H1 (cell line): ENCODE results near the gene XYLB. TPM values are rescaled to one million over a fixed set of nuclear protein-coding genes. Genes with fewer than 3 reads are reported as not detected.

Source experiments
- CTCF ChIA-PET: fragments of 300-600 bp; sonication (Branson Sonifier 250); formaldehyde crosslinking; loops from one replicate; lab custom pipeline; 2021; ENCODE audit not compliant: partially characterized antibody; lab: Charles Lee
- POLR2A ChIA-PET: fragments of 300-600 bp; sonication (Branson Sonifier 250); formaldehyde crosslinking; loops from one replicate; lab custom pipeline; 2021; ENCODE audit warnings: inconsistent platforms; ENCODE audit not compliant: partially characterized antibody; lab: Charles Lee
- DNase-seq, 2 experiments: peaks; one replicate each; pipeline versions ENCODE4 v3.0.0 to v3.0.0-alpha.2; 2010 to 2022; ENCODE audit warnings: low spot score in 2 of 2, low read depth in 1 of 2, mixed read lengths in 1 of 2
- FAIRE-seq: peaks from 2 replicates; lab custom pipeline; 2011; peaks lifted over from hg19 to GRCh38; lab: Jason Lieb, UNC
- H2AFZ ChIP-seq: 2 replicates; pipeline ENCODE4 v1.8.1; 2012; ENCODE audit warnings: low read length, inconsistent platforms
- H2AK5ac ChIP-seq: 2 replicates; pipeline ENCODE4 v1.6.1; 2013; ENCODE audit warnings: low read depth, low read length
- H2BK120ac ChIP-seq: replicated peaks from 2 replicates; pipeline ENCODE3; 2013; ENCODE audit warnings: low read depth, low read length, inconsistent platforms
- H2BK12ac ChIP-seq: 2 replicates; pipeline ENCODE4 v1.6.1; 2013; ENCODE audit warnings: low read depth, low read length
- H2BK15ac ChIP-seq: 2 replicates; pipeline ENCODE4 v1.6.1; 2013; ENCODE audit warnings: low read length
- H2BK20ac ChIP-seq: 2 replicates; pipeline ENCODE4 v1.6.1; 2013; ENCODE audit warnings: low read length
- H2BK5ac ChIP-seq: 2 replicates; pipeline ENCODE4 v1.6.1; 2013; ENCODE audit warnings: low read depth, low read length
- H3K14ac ChIP-seq: 2 replicates; pipeline ENCODE4 v1.6.1; 2013; ENCODE audit warnings: inconsistent platforms; ENCODE audit not compliant: insufficient read length
- H3K18ac ChIP-seq: 2 replicates; pipeline ENCODE4 v1.6.1; 2013; ENCODE audit warnings: low read length; ENCODE audit errors: extremely low read depth
- H3K23ac ChIP-seq: 2 replicates; pipeline ENCODE4 v1.6.1; 2013; ENCODE audit warnings: inconsistent platforms; ENCODE audit not compliant: insufficient read length
- H3K23me2 ChIP-seq: 2 replicates; pipeline ENCODE4 v1.6.1; 2013; ENCODE audit warnings: low read depth, low read length
- H3K27ac ChIP-seq: 2 replicates; pipeline ENCODE4 v1.6.1; 2011; ENCODE audit warnings: low read depth, low read length, inconsistent platforms
- H3K27me3 ChIP-seq, 4 experiments: replicated peaks in 1 of 4; 1 replicate in 1 of 4; 2 replicates in 3 of 4; pipeline versions ENCODE4 v1.6.1 to v1.8.1; 2011 to 2013; ENCODE audit warnings: low read length in 3 of 4, mild to moderate bottlenecking in 3 of 4, inconsistent platforms in 2 of 4, mixed read lengths in 2 of 4, moderate library complexity in 1 of 4; ENCODE audit not compliant: control insufficient read depth in 3 of 4, insufficient read depth in 3 of 4; ENCODE audit errors: extremely low read depth in 1 of 4
- H3K36me3 ChIP-seq, 4 experiments: 2 replicates each; pipeline versions ENCODE4 v1.6.1 to v1.8.1; 2011 to 2013; ENCODE audit warnings: mild to moderate bottlenecking in 4 of 4, low read length in 3 of 4, moderate library complexity in 2 of 4, control low read depth in 1 of 4, inconsistent platforms in 1 of 4; ENCODE audit not compliant: insufficient read depth in 4 of 4, control insufficient read depth in 2 of 4
- H3K4ac ChIP-seq: replicated peaks from 2 replicates; pipeline ENCODE3; 2013; ENCODE audit warnings: low read length, low read depth, mixed read lengths, inconsistent platforms; ENCODE audit not compliant: insufficient read length
- H3K4me1 ChIP-seq, 4 experiments: replicated peaks in 1 of 4; 1 replicate in 1 of 4; 2 replicates in 3 of 4; pipeline versions ENCODE4 v1.6.1 to v1.8.1; 2011 to 2013; ENCODE audit warnings: low read length in 3 of 4, inconsistent platforms in 2 of 4, mixed read lengths in 1 of 4; ENCODE audit not compliant: insufficient read depth in 4 of 4, control insufficient read depth in 3 of 4
- H3K4me2 ChIP-seq, 2 experiments: 2 replicates each; pipeline versions ENCODE4 v1.6.1 to v1.8.1; 2011 to 2013; ENCODE audit warnings: low read depth in 2 of 2, low read length in 2 of 2, control low read depth in 1 of 2, inconsistent platforms in 1 of 2, mild to moderate bottlenecking in 1 of 2; ENCODE audit not compliant: insufficient read depth in 1 of 2
- H3K4me3 ChIP-seq, 4 experiments: fragments of 200-600, 300-600 bp in 1 of 4; sonication (generic), shearing (Covaris generic), sonication (Bioruptor Twin) in 1 of 4; 2 replicates each; pipeline versions ENCODE4 v1.5.1 to v1.8.1; 2011 to 2016; ENCODE audit warnings: low read length in 4 of 4, low read depth in 3 of 4, control low read depth in 2 of 4, inconsistent platforms in 2 of 4, mild to moderate bottlenecking in 2 of 4, mixed read lengths in 1 of 4, moderate library complexity in 1 of 4; ENCODE audit not compliant: insufficient read depth in 2 of 4; ENCODE audit errors: extremely low read depth in 1 of 4
- H3K56ac ChIP-seq: replicated peaks from 2 replicates; pipeline ENCODE3; 2013; ENCODE audit warnings: low read depth, mild to moderate bottlenecking, mixed read lengths, low read length, inconsistent platforms; ENCODE audit not compliant: insufficient read length
- H3K79me1 ChIP-seq: 2 replicates; pipeline ENCODE4 v1.6.1; 2013; ENCODE audit warnings: low read depth, low read length, control low read depth
- H3K79me2 ChIP-seq, 2 experiments: 2 replicates each; pipeline versions ENCODE4 v1.6.1 to v1.8.1; 2012 to 2013; ENCODE audit warnings: low read length in 2 of 2, mild to moderate bottlenecking in 2 of 2, inconsistent platforms in 1 of 2; ENCODE audit not compliant: insufficient read depth in 2 of 2, control insufficient read depth in 1 of 2
- H3K9ac ChIP-seq, 4 experiments: replicated peaks in 1 of 4; 1 replicate in 1 of 4; 2 replicates in 3 of 4; pipeline versions ENCODE4 v1.6.1 to v1.8.1; 2011 to 2013; ENCODE audit warnings: low read depth in 3 of 4, low read length in 3 of 4, control low read depth in 2 of 4, mild to moderate bottlenecking in 2 of 4, moderate library complexity in 2 of 4, inconsistent platforms in 1 of 4; ENCODE audit errors: extremely low read depth in 1 of 4
- H3K9me3 ChIP-seq, 2 experiments: 2 replicates each; pipeline versions ENCODE4 v1.6.1 to v1.8.1; 2012 to 2013; ENCODE audit warnings: mild to moderate bottlenecking in 2 of 2, moderate library complexity in 2 of 2, control low read depth in 1 of 2, inconsistent platforms in 1 of 2, low read depth in 1 of 2, low read length in 1 of 2, mixed read lengths in 1 of 2; ENCODE audit not compliant: insufficient read depth in 2 of 2
- H4K20me1 ChIP-seq, 2 experiments: replicated peaks in 1 of 2; 2 replicates each; pipeline versions ENCODE3 to v1.8.1; 2011 to 2013; ENCODE audit warnings: inconsistent platforms in 2 of 2, low read length in 2 of 2, mild to moderate bottlenecking in 1 of 2; ENCODE audit not compliant: insufficient read depth in 2 of 2, control insufficient read depth in 1 of 2
- H4K5ac ChIP-seq: 2 replicates; pipeline ENCODE4 v1.6.1; 2013; ENCODE audit warnings: low read length, low read depth, mixed read lengths, inconsistent platforms; ENCODE audit not compliant: insufficient read length
- H4K8ac ChIP-seq: 2 replicates; pipeline ENCODE4 v1.8.0; 2013; ENCODE audit warnings: mild to moderate bottlenecking, moderate library complexity, low read length, inconsistent platforms; ENCODE audit not compliant: insufficient read depth; ENCODE audit errors: extremely low read depth
- H4K91ac ChIP-seq: replicated peaks from 2 replicates; pipeline ENCODE3; 2013; ENCODE audit warnings: low read length, mixed read lengths, inconsistent platforms; ENCODE audit not compliant: insufficient read length
- E2F6 ChIP-seq: IDR thresholded peaks from 2 replicates; pipeline ENCODE4 v1.6.1; 2012; ENCODE audit warnings: inconsistent platforms
- EZH2 ChIP-seq: fragments of 200-600 bp; sonication (generic); IDR thresholded peaks from 2 replicates; pipeline ENCODE4 v1.7.1; 2012; ENCODE audit warnings: low read depth, mild to moderate bottlenecking, moderate library complexity, low read length, inconsistent platforms; ENCODE audit not compliant: severe bottlenecking
- GTF2F1 ChIP-seq: IDR thresholded peaks from 2 replicates; pipeline ENCODE4 v1.6.1; 2012; ENCODE audit warnings: low read depth, low read length, improper control_type of control experiment, borderline replicate concordance
- MAX ChIP-seq: IDR thresholded peaks from 2 replicates; pipeline ENCODE4 v1.6.1; 2012; ENCODE audit warnings: inconsistent platforms
- WGBS, 2 experiments: shearing (Covaris generic) in 1 of 2; methylation state at CpG; one replicate each; pipeline versions ENCODE4 v1.1.6 to v1.1.7; 2013 to 2015; ENCODE audit warnings: low lambda C conversion rate in 2 of 2, mixed read lengths in 2 of 2, inconsistent platforms in 1 of 2, low coverage in 1 of 2, missing lambda C conversion rate in 1 of 2; ENCODE audit not compliant: insufficient replicate concordance in 2 of 2, insufficient coverage in 1 of 2, insufficient read length in 1 of 2; ENCODE audit errors: extremely low coverage in 1 of 2, missing lambda C conversion rate in 1 of 2; 5-methylcytosine and 5-hydroxymethylcytosine counted together
- polyA plus RNA-seq, 7 experiments: library from polyadenylated mRNA; depleted of rRNA in 3 of 7; stranded (reverse) in 5 of 7; unstranded in 2 of 7; fragments of >200 nt in 5 of 7; fragments of 200-250 nt in 2 of 7; gene quantifications; 1 replicate in 5 of 7; 2 replicates in 1 of 7; 4 replicates in 1 of 7; pipeline versions ENCODE4 v1.2.1 to v1.2.3, GENCODE V29; 2011 to 2013; ENCODE audit warnings: missing spikeins in 2 of 7, mixed read lengths in 2 of 7
- total RNA-seq: library from RNA; stranded (reverse); fragmentation: NEBNext Ultra II Directional; extraction: Animal tissue kit (Norgen Biotek cat#: 25700); gene quantifications from 2 replicates; pipeline ENCODE4 v1.2.1, GENCODE V29; 2021

XYLB gene
- total and polyA plus RNA-seq, 2 of the 8 experiments (the other 6 are each of a cell fraction or from before 2014, with no cell fraction given): 1.7 to 5.5 TPM

DNA sequence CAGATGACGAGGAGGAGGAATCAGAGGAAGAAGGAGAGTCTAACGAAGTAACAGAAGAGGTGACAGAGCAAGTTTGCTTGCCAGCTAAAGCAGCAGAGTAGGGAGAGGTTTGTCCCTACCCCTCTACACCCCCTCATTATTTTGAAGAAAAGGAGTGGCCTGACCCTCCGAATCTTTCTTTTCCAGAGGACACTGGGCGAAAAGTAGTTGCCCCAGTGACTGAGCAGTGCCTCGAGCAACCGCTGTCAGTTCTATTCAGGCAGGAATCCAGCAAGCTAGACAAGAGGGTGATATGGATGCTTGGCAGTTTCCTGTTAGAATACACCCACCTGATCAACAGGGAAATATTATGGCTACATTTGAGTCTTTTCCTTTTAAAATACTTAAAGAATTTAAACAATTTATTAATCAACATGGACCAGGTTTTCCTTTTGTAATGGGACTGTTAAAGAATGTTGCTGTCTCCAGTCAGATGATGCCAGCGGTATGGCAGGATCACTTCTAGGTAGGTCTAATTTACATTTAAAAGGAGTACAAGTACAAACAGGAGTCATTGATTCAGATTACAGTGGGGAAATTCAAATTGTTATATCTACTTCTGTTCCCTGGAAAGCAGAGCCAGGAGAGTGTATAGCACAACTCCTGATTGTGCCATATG lies 75.2 kb downstream of the XYLB start:
- Histone ChIP-seq H3K23me2 (no peaks in the 10 kb centered on the region), H3K4ac (no peak overlapping the region), H2BK20ac (0 out of 2 replicates have a peak overlapping the region, but pooled peaks have one; percentile 16), H3K23ac (no peak overlapping the region), H3K79me2 (no peaks in the 10 kb centered on the region), H3K36me3 (no peaks in the 10 kb centered on the region), H3K9ac (no peak overlapping the region), H4K91ac (no peak overlapping the region), H3K9me3 (no peaks in the 10 kb centered on the region), H3K27ac (0 out of 2 replicates have a peak overlapping the region, but pooled peaks have one; percentile 3), H3K27me3 (no peaks in the 10 kb centered on the region), H2AFZ (peak overlapping the region; percentile 67; the same call in 1 of the 2 replicates), H3K4me2 (peak overlapping the region in 1 of 2 experiments; percentile 54; a peak in 2 of 4 replicates), H2AK5ac (peak overlapping the region; percentile 75; the same call in 1 of the 2 replicates), H2BK120ac (no peak overlapping the region), H3K4me1 (peaks cover 0 to 10% (median 10%) of the 10 kb centered on the region in 4 experiments; a peak in 6 of 7 replicates), H4K20me1 (no peaks in the 10 kb centered on the region), H3K14ac (no peak overlapping the region), H2BK12ac (peak overlapping the region; percentile 98), H4K5ac (no peak overlapping the region), H3K79me1 (no peaks in the 10 kb centered on the region), H4K8ac (no peak overlapping the region), H3K56ac (no peak overlapping the region), H2BK15ac (no peak overlapping the region), H2BK5ac (peak overlapping the region; percentile 89), H3K18ac (peak overlapping the region; percentile 60; the same call in 1 of the 2 replicates), H3K4me3 (no peak overlapping the region)
- FAIRE-seq: peak; percentile 32
- ChIA-PET CTCF (interaction anchor here (1.2 to 1.3 kb wide), 2 partner anchors 10 to 76 kb away, joined by 4 to 5 read pairs; no protein-coding TSS in a partner anchor), POLR2A (interaction anchor here (1.2 kb wide), 1 partner anchor 33 kb away, joined by 4 read pairs; no protein-coding TSS in a partner anchor)
- peak in 1 of 2 experiments; percentile 49 for DNase-seq
- WGBS, 2 experiments: 56% methylated on average over 7 of the region's 7 CpGs; no CpG with 5 or more reads in 1 of the 2 experiments
- no peak for TF ChIP-seq MAX
- no peak for TF ChIP-seq E2F6
- TF ChIP-seq EZH2: no peak
- TF ChIP-seq GTF2F1: no peak
